ENCODE data around the gene SPIB. TPM values are rescaled to one million over a fixed set of nuclear protein-coding genes. Genes with fewer than 3 reads are reported as not detected.

The SPIB gene
- total and polyA plus RNA-seq, 2 of the 4 experiments (the other 2 are of a cell fraction) = not detected

- Histone ChIP-seq H3K79me1 (ENCODE audit: low read depth in 1 of 2, low read length in 2 of 2) (peaks cover 0 to 32% of the 10 kb centered on the region in 2 experiments), H2BK20ac (ENCODE audit: low read depth, low read length) (no peak overlapping the region), H3K4me3 (ENCODE audit: insufficient read depth, low read depth, low read length) (no peak overlapping the region), H3K9ac (ENCODE audit: low read depth, low read length) (no peak overlapping the region), H3K9me3 (ENCODE audit: control insufficient read depth, insufficient read depth, low read length) (no peaks in the 10 kb centered on the region), H3K4me2 (ENCODE audit: low read depth, low read length) (no peak overlapping the region), H3K18ac (ENCODE audit: low read depth, low read length) (no peak overlapping the region), H3K56ac (ENCODE audit: extremely low read depth, insufficient read depth, low read length) (no peak overlapping the region), H2AFZ (replicated peaks; ENCODE audit: low read length, poor library complexity) (no peak overlapping the region), H2BK120ac (ENCODE audit: low read depth, low read length) (no peak overlapping the region), H3K23ac (ENCODE audit: low read depth, low read length) (no peak overlapping the region), H2BK15ac (ENCODE audit: low read depth, low read length) (no peak overlapping the region), H4K20me1 (ENCODE audit: insufficient read depth, low read length) (peaks cover 8% of the 10 kb centered on the region), H3K27ac (ENCODE audit: insufficient read depth, low read length) (no peak overlapping the region), H3K14ac (replicated peaks; ENCODE audit: low read depth, low read length) (no peak overlapping the region), H3K9me1 (ENCODE audit: insufficient read depth, low read length) (no peaks in the 10 kb centered on the region), H4K8ac (ENCODE audit: low read depth in 2 of 2, low read length in 2 of 2) (no peak overlapping the region), H4K91ac (ENCODE audit: insufficient read depth, low read depth, low read length) (no peak overlapping the region), H3K27me3 (ENCODE audit: control insufficient read depth, insufficient read depth, low read length) (no peaks in the 10 kb centered on the region), H3K4me1 (ENCODE audit: control insufficient read depth, insufficient read depth, low read length) (no peaks in the 10 kb centered on the region), H2BK5ac (ENCODE audit: low read depth, low read length, poor library complexity, severe bottlenecking) (no peak overlapping the region), H3K4ac (ENCODE audit: low read depth, low read length) (no peak overlapping the region), H2AK5ac (ENCODE audit: low read depth, low read length) (no peak overlapping the region), H3K36me3 (ENCODE audit: control insufficient read depth, insufficient read depth, low read length) (peaks cover 42% of the 10 kb centered on the region), H2AK9ac (replicated peaks; ENCODE audit: low read depth, low read length, poor library complexity) (no peak overlapping the region), H4K5ac (ENCODE audit: low read depth, low read length) (no peak overlapping the region)
- dilution Hi-C loops (cut with HindIII; ENCODE audit: low sequenced_read_pairs, unreplicated experiment) = no loop called here
- POLR2A ChIA-PET (ENCODE audit: unreplicated experiment) = no interaction called here
- in situ Hi-C loops (cut with MboI; ENCODE audit: low sequenced_read_pairs) = loop anchor here (5.0 kb wide), 1 partner anchor 343 kb away; the partner anchor contains the start of gene CLEC11A
- intact Hi-C loops (cut with micrococcal nuclease) = loop anchor here (5.0 kb wide), 1 partner anchor 423 kb away; no protein-coding TSS in a partner anchor
- WGBS, 2 experiments (ENCODE audit: extremely low coverage in 2 of 2, insufficient read length in 1 of 2) = 97% methylated on average over 3 of the region's 11 CpGs; no CpG with 5 or more reads in 1 of the 2 experiments
- BruUV-seq (replicated peaks) = no TSS peak
- TF ChIP-seq RAD21 (IDR thresholded peaks at IDR 0.05; ENCODE audit: low read length) = no peak
- no peak for TF ChIP-seq BHLHE40 (IDR thresholded peaks at IDR 0.05; ENCODE audit: low read depth, low read length)
- CTCF ChIA-PET = no interaction called here
- DNase-seq = no peak
- ATAC-seq (ENCODE audit: low read depth) = no peak
These were observed 39.1 kb upstream of the SPIB start for GRCh38 chr19:50379602-50380001.
